ENCODE results near the gene SRSF5. TPM values are rescaled to one million over a fixed set of nuclear protein-coding genes. Genes with fewer than 3 reads are reported as not detected.

SRSF5 gene
- 100 to 1,000 TPM; 144 to 151 TPM for total RNA-seq

DNA sequence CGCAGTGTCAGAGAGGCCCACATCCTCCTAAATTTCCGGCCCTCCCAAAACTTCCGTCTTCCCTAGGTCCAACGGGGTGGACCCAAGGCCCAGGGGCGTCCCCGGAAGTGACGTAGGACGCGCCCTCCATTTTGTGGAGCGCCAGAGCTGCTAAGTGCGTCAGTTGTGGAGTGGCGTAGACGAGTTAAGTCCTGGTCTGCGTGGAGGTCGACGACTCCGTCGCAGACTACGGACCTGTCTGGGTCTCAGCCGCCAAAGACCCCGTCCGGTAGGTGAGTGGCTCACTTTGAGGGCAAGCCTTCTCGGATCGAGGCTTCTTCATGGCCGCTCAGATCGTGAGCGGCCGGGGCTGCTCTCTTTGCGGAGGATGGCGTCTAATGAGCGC is at the start of gene SRSF5:
Gene SRSF5 (plus strand): TSS at position 159 of the 385 bp plus-strand sequence. CDS start 1,015 bp downstream, outside the sequence.

DNA sequence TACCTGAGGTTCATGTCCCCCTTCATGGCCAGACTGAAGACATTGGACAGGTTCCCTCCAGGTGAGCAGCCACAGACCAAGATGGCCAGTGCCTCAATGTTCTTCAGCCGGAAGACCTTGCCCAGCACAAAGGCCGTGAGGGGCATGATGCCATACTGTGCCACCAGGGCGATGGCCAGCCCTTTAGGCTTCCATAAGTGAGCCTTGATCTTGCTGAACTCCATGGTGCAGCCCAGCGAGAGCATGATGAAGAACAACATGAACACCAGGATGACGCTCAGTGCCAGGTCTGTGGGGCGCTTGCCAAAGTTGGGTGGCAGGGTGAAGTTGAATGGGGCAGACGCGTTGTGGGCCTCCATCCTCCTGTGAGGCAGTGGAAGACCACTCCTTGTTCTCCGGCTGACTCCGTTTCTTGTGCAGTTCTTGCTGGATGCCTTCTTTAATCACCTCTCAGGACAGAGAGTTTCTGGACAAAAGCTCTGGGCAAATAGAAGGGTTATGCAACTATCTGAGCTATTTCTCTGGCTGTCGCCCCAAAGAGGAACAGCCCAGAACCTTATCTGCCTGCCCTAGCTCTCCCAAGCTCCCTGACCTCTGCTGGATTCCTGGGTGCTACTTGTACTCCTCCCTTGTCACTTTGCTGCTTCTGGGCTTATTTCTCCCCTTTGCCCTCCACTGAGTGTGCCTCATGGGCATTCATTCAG is 30.0 kb downstream of the SRSF5 start, which contains the start of gene SLC10A1:
Gene SLC10A1 (minus strand): TSS at position 445 of the 704 bp plus-strand sequence. CDS start 86 bp downstream, at position 359.

Small RNA genes within 50 kb of the gene (small RNA-seq; reads per million reads assigned to genes)
- gene RF00614: 0 reads per million in 2 donors

Other genes with a start within 250 kb of the SRSF5 start
- not detected for gene CCDC177, start 192.3 kb upstream of the SRSF5 start, total RNA-seq
- 10 to 100 TPM; 12.3 to 26.5 TPM for gene SUSD6, start 155.5 kb upstream of the SRSF5 start, total RNA-seq
- gene SLC10A1, start 30.1 kb downstream of the SRSF5 start, total RNA-seq: not detected
- under 1 TPM; 0.33 to 0.69 TPM for gene SMOC1, start 112.3 kb downstream of the SRSF5 start, total RNA-seq